HepG2 (cell line): ENCODE results near the gene FLT3LG.

ENCODE experiments used
- EP300 ChIP-seq, 3 experiments: sonication (generic) in 1 of 3; formaldehyde crosslinking in 1 of 3; IDR thresholded peaks; 2 replicates each; pipeline versions ENCODE4 v1.5.1 to v1.6.1; 2011 to 2020; ENCODE audit warnings: low read depth in 2 of 3, low read length in 2 of 3, borderline replicate concordance in 1 of 3, improper control_type of control experiment in 1 of 3, mild to moderate bottlenecking in 1 of 3, missing genetic modification reagents in 1 of 3, moderate library complexity in 1 of 3
- KDM5A ChIP-seq: fragments of 200-600 bp; sonication (generic); IDR thresholded peaks from 2 replicates; pipeline ENCODE4 v1.7.0; 2018; ENCODE audit warnings: antibody characterized with exemption, mild to moderate bottlenecking, low read length, borderline replicate concordance
- MAZ ChIP-seq, 2 experiments: sonication (generic) in 1 of 2; formaldehyde crosslinking in 1 of 2; IDR thresholded peaks; 2 replicates each; pipeline versions ENCODE4 v1.5.0 to v1.6.1; 2012 to 2020; ENCODE audit warnings: low read depth in 2 of 2, mild to moderate bottlenecking in 2 of 2, borderline replicate concordance in 1 of 2, improper control_type of control experiment in 1 of 2, low read length in 1 of 2, missing genetic modification reagents in 1 of 2, moderate library complexity in 1 of 2
- SRSF9 ChIP-seq: fragments of 200-400 bp; formaldehyde crosslinking; IDR thresholded peaks from 2 replicates; pipeline ENCODE4 v1.6.1; 2018; ENCODE audit warnings: borderline replicate concordance, mild to moderate bottlenecking, low read depth, low read length; ENCODE audit not compliant: insufficient read depth, poor library complexity, severe bottlenecking
- TGIF2 ChIP-seq: IDR thresholded peaks from 2 replicates; pipeline ENCODE4 v1.6.1; 2016; ENCODE audit warnings: control low read depth, missing compliant biosample characterization
- ZNF317 ChIP-seq: sonication (generic); formaldehyde crosslinking; IDR thresholded peaks from 2 replicates; pipeline ENCODE4 v1.5.0; 2020; ENCODE audit warnings: mild to moderate bottlenecking, missing genetic modification reagents
- ZNF431 ChIP-seq: sonication (generic); formaldehyde crosslinking; IDR thresholded peaks from 2 replicates; pipeline ENCODE4 v1.9.0; 2022; ENCODE audit warnings: missing genetic modification reagents, low read depth, mild to moderate bottlenecking, borderline replicate concordance
- TF ChIP-seq, protein P1 (sequence below): sonication (generic); formaldehyde crosslinking; IDR thresholded peaks from 2 replicates; pipeline ENCODE4 v1.5.0; 2020; ENCODE audit warnings: mild to moderate bottlenecking, missing genetic modification reagents, moderate library complexity
- TF ChIP-seq, protein P2 (sequence below): fragments of 450-650 bp; IDR thresholded peaks from 2 replicates; pipeline ENCODE4 v1.6.1; 2017; ENCODE audit warnings: mild to moderate bottlenecking

DNA sequence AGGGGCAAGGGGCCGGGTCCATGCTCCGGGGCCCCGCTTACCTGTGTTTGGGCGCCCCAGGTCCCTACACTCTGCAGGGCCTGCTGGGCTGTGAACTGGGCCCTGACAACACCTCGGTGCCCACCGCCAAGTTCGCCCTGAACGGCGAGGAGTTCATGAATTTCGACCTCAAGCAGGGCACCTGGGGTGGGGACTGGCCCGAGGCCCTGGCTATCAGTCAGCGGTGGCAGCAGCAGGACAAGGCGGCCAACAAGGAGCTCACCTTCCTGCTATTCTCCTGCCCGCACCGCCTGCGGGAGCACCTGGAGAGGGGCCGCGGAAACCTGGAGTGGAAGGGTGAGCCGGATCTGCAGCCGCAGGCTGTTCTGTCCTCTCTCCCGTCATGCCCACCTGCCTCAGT, 40.1 kb downstream of the FLT3LG start:
- TF ChIP-seq SRSF9 (no peak), TGIF2 (CRISPR knock-in tag) (no peak), KDM5A (no peak), MAZ (IDR thresholded peaks at IDR 0.05; ENCODE audit: borderline replicate concordance, low read depth, low read length) (no peak), MAZ (CRISPR knock-in tag; IDR thresholded peaks at IDR 0.05; ENCODE audit: low read depth) (no peak), ZNF431 (CRISPR knock-in tag) (no peak), ZNF317 (no peak), EP300 (IDR thresholded peaks at IDR 0.05; ENCODE audit: low read depth in 2 of 2, low read length in 2 of 2) (no peak), EP300 (CRISPR knock-in tag; IDR thresholded peaks at IDR 0.05; ENCODE audit: borderline replicate concordance) (no peak)
- TF ChIP-seq, protein P1, sequence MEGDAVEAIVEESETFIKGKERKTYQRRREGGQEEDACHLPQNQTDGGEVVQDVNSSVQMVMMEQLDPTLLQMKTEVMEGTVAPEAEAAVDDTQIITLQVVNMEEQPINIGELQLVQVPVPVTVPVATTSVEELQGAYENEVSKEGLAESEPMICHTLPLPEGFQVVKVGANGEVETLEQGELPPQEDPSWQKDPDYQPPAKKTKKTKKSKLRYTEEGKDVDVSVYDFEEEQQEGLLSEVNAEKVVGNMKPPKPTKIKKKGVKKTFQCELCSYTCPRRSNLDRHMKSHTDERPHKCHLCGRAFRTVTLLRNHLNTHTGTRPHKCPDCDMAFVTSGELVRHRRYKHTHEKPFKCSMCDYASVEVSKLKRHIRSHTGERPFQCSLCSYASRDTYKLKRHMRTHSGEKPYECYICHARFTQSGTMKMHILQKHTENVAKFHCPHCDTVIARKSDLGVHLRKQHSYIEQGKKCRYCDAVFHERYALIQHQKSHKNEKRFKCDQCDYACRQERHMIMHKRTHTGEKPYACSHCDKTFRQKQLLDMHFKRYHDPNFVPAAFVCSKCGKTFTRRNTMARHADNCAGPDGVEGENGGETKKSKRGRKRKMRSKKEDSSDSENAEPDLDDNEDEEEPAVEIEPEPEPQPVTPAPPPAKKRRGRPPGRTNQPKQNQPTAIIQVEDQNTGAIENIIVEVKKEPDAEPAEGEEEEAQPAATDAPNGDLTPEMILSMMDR: no peak
- TF ChIP-seq, protein P2, sequence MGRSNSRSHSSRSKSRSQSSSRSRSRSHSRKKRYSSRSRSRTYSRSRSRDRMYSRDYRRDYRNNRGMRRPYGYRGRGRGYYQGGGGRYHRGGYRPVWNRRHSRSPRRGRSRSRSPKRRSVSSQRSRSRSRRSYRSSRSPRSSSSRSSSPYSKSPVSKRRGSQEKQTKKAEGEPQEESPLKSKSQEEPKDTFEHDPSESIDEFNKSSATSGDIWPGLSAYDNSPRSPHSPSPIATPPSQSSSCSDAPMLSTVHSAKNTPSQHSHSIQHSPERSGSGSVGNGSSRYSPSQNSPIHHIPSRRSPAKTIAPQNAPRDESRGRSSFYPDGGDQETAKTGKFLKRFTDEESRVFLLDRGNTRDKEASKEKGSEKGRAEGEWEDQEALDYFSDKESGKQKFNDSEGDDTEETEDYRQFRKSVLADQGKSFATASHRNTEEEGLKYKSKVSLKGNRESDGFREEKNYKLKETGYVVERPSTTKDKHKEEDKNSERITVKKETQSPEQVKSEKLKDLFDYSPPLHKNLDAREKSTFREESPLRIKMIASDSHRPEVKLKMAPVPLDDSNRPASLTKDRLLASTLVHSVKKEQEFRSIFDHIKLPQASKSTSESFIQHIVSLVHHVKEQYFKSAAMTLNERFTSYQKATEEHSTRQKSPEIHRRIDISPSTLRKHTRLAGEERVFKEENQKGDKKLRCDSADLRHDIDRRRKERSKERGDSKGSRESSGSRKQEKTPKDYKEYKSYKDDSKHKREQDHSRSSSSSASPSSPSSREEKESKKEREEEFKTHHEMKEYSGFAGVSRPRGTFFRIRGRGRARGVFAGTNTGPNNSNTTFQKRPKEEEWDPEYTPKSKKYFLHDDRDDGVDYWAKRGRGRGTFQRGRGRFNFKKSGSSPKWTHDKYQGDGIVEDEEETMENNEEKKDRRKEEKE: no peak
